NK-92 treated with Interleukin-12 subunit alpha and Interleukin-12 subunit beta, amount 100 ng/mL, for 24 hours (cell line): Measurements from ENCODE around the gene PIGR.
"Not testable (repeated sequence)": the region's sequence is repeated elsewhere in the genome, so short reads cannot be mapped to it uniquely, and the experiment has no call there.

ENCODE experiments used
- DNase-seq: peaks from one replicate; lab custom pipeline; 2025; lab: John Stamatoyannopoulos, UW

PIGR gene

GRCh38 chr1:206932177-206932576 is 14.1 kb downstream of the PIGR start:
- DNase-seq, result no peak

GRCh38 chr1:206931709-206932108 is 14.6 kb downstream of the PIGR start:
- no peak for DNase-seq

GRCh38 chr1:206930210-206930798 is 16.0 kb downstream of the PIGR start:
- DNase-seq, result no peak

GRCh38 chr1:206929524-206929923 is 16.7 kb downstream of the PIGR start:
- no peak for DNase-seq

- no peak for DNase-seq
Observed at GRCh38 chr1:206926286-206926685, 20.0 kb downstream of the PIGR start.

GRCh38 chr1:206925106-206925736 is 21.0 kb downstream of the PIGR start:
- peak; percentile 14 for DNase-seq

- no peak for DNase-seq
Observed at GRCh38 chr1:206924592-206925105, 21.6 kb downstream of the PIGR start.

- DNase-seq, result not testable (repeated sequence)
Observed at GRCh38 chr1:206923961-206924557, 22.2 kb downstream of the PIGR start.

- peak; percentile 64 for DNase-seq
Observed at GRCh38 chr1:206923009-206923960, 23.0 kb downstream of the PIGR start.

GRCh38 chr1:206922524-206922923 is 23.7 kb downstream of the PIGR start:
- DNase-seq, result no peak

GRCh38 chr1:206921772-206922265 is 24.4 kb downstream of the PIGR start, which contains the start of gene FCMR:
Gene FCMR, minus strand, starts transcription at chr1:206921941. Its CDS starts 87 bp downstream, at chr1:206921854.
- DNase-seq, result peak; percentile 32

GRCh38 chr1:206918076-206918475 is 28.2 kb downstream of the PIGR start:
- DNase-seq, result no peak

GRCh38 chr1:206916000-206916709 is 30.1 kb downstream of the PIGR start:
- DNase-seq, result no peak

- no peak for DNase-seq
Observed at GRCh38 chr1:206915030-206915735, 31.1 kb downstream of the PIGR start.

GRCh38 chr1:206913766-206914537 is 32.3 kb downstream of the PIGR start:
- DNase-seq, result no peak

GRCh38 chr1:206912445-206913095 is 33.7 kb downstream of the PIGR start:
- DNase-seq, result peak; percentile 36

GRCh38 chr1:206911064-206911663 is 35.1 kb downstream of the PIGR start:
- no peak for DNase-seq

GRCh38 chr1:206909883-206910318 is 36.4 kb downstream of the PIGR start:
- no peak for DNase-seq
